Stimulated activated CD8-positive, alpha-beta memory T cell treated with anti-CD3 and anti-CD28 coated beads, Interleukin-12 subunit alpha, Interleukin-12 subunit beta, amount 100 ng/mL, for 1 hour (primary cell): Measurements from ENCODE around the gene SYT5.

Experiments used
- DNase-seq: peaks from one replicate; pipeline ENCODE4 v3.0.0-alpha.2; 2020; ENCODE audit warnings: low read depth

SYT5 gene

GRCh38 chr19:55146705-55147273 lies 33.3 kb downstream of the SYT5 start:
- no peak for DNase-seq

- DNase-seq: no peak
These were observed 33.9 kb downstream of the SYT5 start for GRCh38 chr19:55146078-55146704.

- no peak for DNase-seq
These were observed 34.9 kb downstream of the SYT5 start for GRCh38 chr19:55145232-55145631.

GRCh38 chr19:55141696-55142095 lies 38.4 kb downstream of the SYT5 start:
- no peak for DNase-seq

GRCh38 chr19:55137915-55138314 lies 42.2 kb downstream of the SYT5 start:
- DNase-seq: no peak

- DNase-seq: no peak
These were observed 43.5 kb downstream of the SYT5 start for GRCh38 chr19:55136399-55137102.

GRCh38 chr19:55134736-55135135 lies 45.4 kb downstream of the SYT5 start:
- no peak for DNase-seq

GRCh38 chr19:55133639-55134444 lies 46.2 kb downstream of the SYT5 start:
- DNase-seq: no peak

GRCh38 chr19:55132453-55133129 lies 47.5 kb downstream of the SYT5 start:
- DNase-seq: no peak

- no peak for DNase-seq
These were observed 48.7 kb downstream of the SYT5 start for GRCh38 chr19:55131421-55131820.
